Right lung (tissue), 5 donors: ENCODE measurements around the gene ESYT3. TPM values are rescaled to one million over a fixed set of nuclear protein-coding genes. Genes with fewer than 3 reads are reported as not detected.
"Not testable (repeated sequence)": the region's sequence is repeated elsewhere in the genome, so short reads cannot be mapped to it uniquely, and the experiment has no call there.

Experiments used
- DNase-seq, 2 donors: peaks; one replicate each; pipeline ENCODE4 v3.0.0-alpha.2; 2013
- polyA plus RNA-seq, 5 donors: library from polyadenylated mRNA; unstranded; fragments of 120-200 nt; gene quantifications; one replicate each; pipeline versions ENCODE4 v1.2.1 to v1.2.3, GENCODE V29; 2013; ENCODE audit warnings: inconsistent platforms in 1 of 5, low replicate concordance in 1 of 5; ENCODE audit not compliant: insufficient read length in 5 of 5, insufficient read depth in 1 of 5

The ESYT3 gene
- polyA plus RNA-seq, 5 donors: 23.2 to 39.2 (median 35.4) TPM

- no peak for DNase-seq
Observed at GRCh38 chr3:138492980-138493675, 58.7 kb downstream of the ESYT3 start.

GRCh38 chr3:138493804-138494606 is 59.6 kb downstream of the ESYT3 start:
- no peak for DNase-seq

- DNase-seq: no peak
Observed at GRCh38 chr3:138494607-138494929, 60.2 kb downstream of the ESYT3 start.

GRCh38 chr3:138495638-138496037 is 61.2 kb downstream of the ESYT3 start:
- DNase-seq: not testable (repeated sequence)

- DNase-seq: no peak
Observed at GRCh38 chr3:138496436-138496835, 62.0 kb downstream of the ESYT3 start.

- DNase-seq: no peak
Observed at GRCh38 chr3:138497021-138497420, 62.6 kb downstream of the ESYT3 start.

GRCh38 chr3:138497851-138498250 is 63.4 kb downstream of the ESYT3 start:
- DNase-seq: no peak

- no peak for DNase-seq
Observed at GRCh38 chr3:138498991-138499390, 64.6 kb downstream of the ESYT3 start.

- no peak for DNase-seq
Observed at GRCh38 chr3:138507524-138507923, 73.1 kb downstream of the ESYT3 start.

- DNase-seq: no peak
Observed at GRCh38 chr3:138509586-138509985, 75.2 kb downstream of the ESYT3 start.

- no peak for DNase-seq
Observed at GRCh38 chr3:138511945-138512344, 77.5 kb downstream of the ESYT3 start.

- DNase-seq: no peak
Observed at GRCh38 chr3:138513090-138513843, 78.9 kb downstream of the ESYT3 start.

GRCh38 chr3:138521445-138521844 is 87.0 kb downstream of the ESYT3 start:
- DNase-seq: not testable (repeated sequence)

Other genes starting within 250 kb of the ESYT3 start
- 10 to 100 TPM; 37.2 to 59.3 (median 50.3) TPM for gene ARMC8, start 247.3 kb upstream of the ESYT3 start, polyA plus RNA-seq
- gene NME9, start 104.8 kb upstream of the ESYT3 start, polyA plus RNA-seq: 1 to 10 TPM; 2.3 to 5.6 (median 3.8) TPM
- 10 to 100 TPM; 19.1 to 24.3 (median 19.5) TPM for gene MRAS, start 86.0 kb upstream of the ESYT3 start, polyA plus RNA-seq
- 10 to 100 TPM; 35.5 to 67.5 (median 61.2) TPM for gene CEP70, start 159.6 kb downstream of the ESYT3 start, polyA plus RNA-seq
- gene FAIM, start 174.2 kb downstream of the ESYT3 start, polyA plus RNA-seq: 10 to 100 TPM; 27.7 to 43.9 (median 34.0) TPM